Endometrium (tissue), 2 donors: ENCODE measurements around the gene GRM8.

Experiments
- FAIRE-seq: peaks from 2 replicates; lab custom pipeline; 2012; peaks lifted over from hg19 to GRCh38; lab: Jason Lieb, UNC
- donor health status: control.
- donor health status: control.

GRM8 gene

GRCh38 chr7:127252778-127253280 lies at the start of gene GRM8:
GRM8 (minus strand) TSS chr7:127252941.
- no peak for FAIRE-seq

GRCh38 chr7:127290801-127291361 lies 38.1 kb upstream of the GRM8 start:
- FAIRE-seq: no peak

GRCh38 chr7:127290116-127290655 lies 37.4 kb upstream of the GRM8 start:
- FAIRE-seq: no peak

- FAIRE-seq: no peak
These were observed 34.4 kb upstream of the GRM8 start for GRCh38 chr7:127287133-127287532.

GRCh38 chr7:127270093-127270492 lies 17.4 kb upstream of the GRM8 start:
- no peak for FAIRE-seq

- no peak for FAIRE-seq
These were observed 13.3 kb upstream of the GRM8 start for GRCh38 chr7:127266047-127266446.

GRCh38 chr7:127264219-127264618 lies 11.5 kb upstream of the GRM8 start:
- FAIRE-seq: no peak

GRCh38 chr7:127258111-127258510 lies 5.4 kb upstream of the GRM8 start:
- FAIRE-seq: no peak

- no peak for FAIRE-seq
These were observed 4.3 kb upstream of the GRM8 start for GRCh38 chr7:127257086-127257485.

GRCh38 chr7:127256041-127256725 lies 3.4 kb upstream of the GRM8 start:
- FAIRE-seq: no peak

- no peak for FAIRE-seq
These were observed 1.5 kb upstream of the GRM8 start for GRCh38 chr7:127254163-127254684.

GRCh38 chr7:127253281-127254162 lies 781 bp upstream of the GRM8 start:
- no peak for FAIRE-seq

- FAIRE-seq: no peak
These were observed 396 bp downstream of the GRM8 start for GRCh38 chr7:127252377-127252713.

GRCh38 chr7:127251465-127252376 lies 1.0 kb downstream of the GRM8 start:
- FAIRE-seq: no peak

GRCh38 chr7:127251036-127251464 lies 1.7 kb downstream of the GRM8 start:
- FAIRE-seq: no peak

- FAIRE-seq: no peak
These were observed 2.3 kb downstream of the GRM8 start for GRCh38 chr7:127250312-127251035.

- no peak for FAIRE-seq
These were observed 7.1 kb downstream of the GRM8 start for GRCh38 chr7:127245607-127246006.

- no peak for FAIRE-seq
These were observed 7.7 kb downstream of the GRM8 start for GRCh38 chr7:127245002-127245401.

- no peak for FAIRE-seq
These were observed 12.9 kb downstream of the GRM8 start for GRCh38 chr7:127239814-127240213.

GRCh38 chr7:127233630-127234029 lies 19.1 kb downstream of the GRM8 start:
- no peak for FAIRE-seq

GRCh38 chr7:127231415-127231814 lies 21.3 kb downstream of the GRM8 start:
- no peak for FAIRE-seq
